ENCODE results near the gene ZNF827.

DNA sequence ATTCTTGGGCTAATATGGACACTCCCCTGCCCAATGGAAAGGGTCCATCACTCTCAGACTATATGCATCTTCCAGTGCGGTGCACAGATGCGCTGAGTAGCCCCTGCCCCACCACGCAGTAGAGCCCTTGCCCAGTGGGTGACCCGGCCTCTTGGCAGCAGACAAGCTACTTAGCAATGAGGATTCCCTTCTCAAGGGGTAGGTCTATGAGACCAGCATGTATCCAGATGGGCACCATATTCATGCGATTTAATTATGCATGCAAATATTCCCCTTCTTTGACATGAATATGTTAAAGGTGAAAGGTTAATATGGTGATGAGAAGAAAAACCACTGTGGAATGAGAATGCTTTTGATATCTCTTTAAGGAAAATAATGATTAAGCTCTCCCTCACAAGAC, 77.7 kb downstream of the ZNF827 start:
- TF ChIP-seq, protein P1, sequence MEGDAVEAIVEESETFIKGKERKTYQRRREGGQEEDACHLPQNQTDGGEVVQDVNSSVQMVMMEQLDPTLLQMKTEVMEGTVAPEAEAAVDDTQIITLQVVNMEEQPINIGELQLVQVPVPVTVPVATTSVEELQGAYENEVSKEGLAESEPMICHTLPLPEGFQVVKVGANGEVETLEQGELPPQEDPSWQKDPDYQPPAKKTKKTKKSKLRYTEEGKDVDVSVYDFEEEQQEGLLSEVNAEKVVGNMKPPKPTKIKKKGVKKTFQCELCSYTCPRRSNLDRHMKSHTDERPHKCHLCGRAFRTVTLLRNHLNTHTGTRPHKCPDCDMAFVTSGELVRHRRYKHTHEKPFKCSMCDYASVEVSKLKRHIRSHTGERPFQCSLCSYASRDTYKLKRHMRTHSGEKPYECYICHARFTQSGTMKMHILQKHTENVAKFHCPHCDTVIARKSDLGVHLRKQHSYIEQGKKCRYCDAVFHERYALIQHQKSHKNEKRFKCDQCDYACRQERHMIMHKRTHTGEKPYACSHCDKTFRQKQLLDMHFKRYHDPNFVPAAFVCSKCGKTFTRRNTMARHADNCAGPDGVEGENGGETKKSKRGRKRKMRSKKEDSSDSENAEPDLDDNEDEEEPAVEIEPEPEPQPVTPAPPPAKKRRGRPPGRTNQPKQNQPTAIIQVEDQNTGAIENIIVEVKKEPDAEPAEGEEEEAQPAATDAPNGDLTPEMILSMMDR (IDR thresholded peaks at IDR 0.05): no peak
- TF ChIP-seq, protein P2, sequence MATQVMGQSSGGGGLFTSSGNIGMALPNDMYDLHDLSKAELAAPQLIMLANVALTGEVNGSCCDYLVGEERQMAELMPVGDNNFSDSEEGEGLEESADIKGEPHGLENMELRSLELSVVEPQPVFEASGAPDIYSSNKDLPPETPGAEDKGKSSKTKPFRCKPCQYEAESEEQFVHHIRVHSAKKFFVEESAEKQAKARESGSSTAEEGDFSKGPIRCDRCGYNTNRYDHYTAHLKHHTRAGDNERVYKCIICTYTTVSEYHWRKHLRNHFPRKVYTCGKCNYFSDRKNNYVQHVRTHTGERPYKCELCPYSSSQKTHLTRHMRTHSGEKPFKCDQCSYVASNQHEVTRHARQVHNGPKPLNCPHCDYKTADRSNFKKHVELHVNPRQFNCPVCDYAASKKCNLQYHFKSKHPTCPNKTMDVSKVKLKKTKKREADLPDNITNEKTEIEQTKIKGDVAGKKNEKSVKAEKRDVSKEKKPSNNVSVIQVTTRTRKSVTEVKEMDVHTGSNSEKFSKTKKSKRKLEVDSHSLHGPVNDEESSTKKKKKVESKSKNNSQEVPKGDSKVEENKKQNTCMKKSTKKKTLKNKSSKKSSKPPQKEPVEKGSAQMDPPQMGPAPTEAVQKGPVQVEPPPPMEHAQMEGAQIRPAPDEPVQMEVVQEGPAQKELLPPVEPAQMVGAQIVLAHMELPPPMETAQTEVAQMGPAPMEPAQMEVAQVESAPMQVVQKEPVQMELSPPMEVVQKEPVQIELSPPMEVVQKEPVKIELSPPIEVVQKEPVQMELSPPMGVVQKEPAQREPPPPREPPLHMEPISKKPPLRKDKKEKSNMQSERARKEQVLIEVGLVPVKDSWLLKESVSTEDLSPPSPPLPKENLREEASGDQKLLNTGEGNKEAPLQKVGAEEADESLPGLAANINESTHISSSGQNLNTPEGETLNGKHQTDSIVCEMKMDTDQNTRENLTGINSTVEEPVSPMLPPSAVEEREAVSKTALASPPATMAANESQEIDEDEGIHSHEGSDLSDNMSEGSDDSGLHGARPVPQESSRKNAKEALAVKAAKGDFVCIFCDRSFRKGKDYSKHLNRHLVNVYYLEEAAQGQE (IDR thresholded peaks at IDR 0.05; ENCODE audit: insufficient read depth in 1 of 2, low read depth in 2 of 2, low read length in 1 of 2): no peak
- TF ChIP-seq SIN3A (IDR thresholded peaks at IDR 0.05; ENCODE audit: borderline replicate concordance, insufficient read depth, low read depth, low read length) (no peak), POLR2AphosphoS5 (IDR thresholded peaks at IDR 0.05; ENCODE audit: low read depth, low read length) (no peak), TCF7L2 (IDR thresholded peaks at IDR 0.05; ENCODE audit: low read depth, low read length) (no peak)
